Prostate gland (tissue), 2 donors: Measurements from ENCODE around the gene TRMT2A. TPM values are rescaled to one million over a fixed set of nuclear protein-coding genes. Genes with fewer than 3 reads are reported as not detected.

ENCODE experiments used
- DNase-seq: peaks from one replicate; pipeline ENCODE4 v3.0.0-alpha.2; 2019; ENCODE audit warnings: low spot score
- H3K27ac ChIP-seq, 2 donors: fragments of 200-600 bp; sonication (generic); 2 replicates each; pipeline ENCODE4 v1.5.1; 2017 to 2019
- H3K27me3 ChIP-seq: fragments of 200-600 bp; sonication (generic); replicated peaks from 2 replicates; pipeline ENCODE4 v1.5.1; 2019; ENCODE audit not compliant: insufficient read depth
- H3K36me3 ChIP-seq, 2 donors: fragments of 200-600 bp; sonication (generic); 1 replicate in 1 of 2; 2 replicates in 1 of 2; pipeline versions ENCODE4 v1.5.1 to v1.8.1; 2017 to 2019
- H3K4me1 ChIP-seq: fragments of 200-600 bp; sonication (generic); replicated peaks from 2 replicates; pipeline ENCODE4 v1.5.1; 2019
- H3K4me3 ChIP-seq, 2 donors: fragments of 200-600 bp; sonication (generic); 2 replicates each; pipeline ENCODE4 v1.5.1; 2017 to 2019
- H3K9me3 ChIP-seq: fragments of 200-600 bp; sonication (generic); 2 replicates; pipeline ENCODE4 v1.5.1; 2017
- POLR2A ChIP-seq: fragments of 450-650 bp; IDR thresholded peaks from one replicate; pipeline ENCODE4 v1.6.1; 2016; ENCODE audit warnings: antibody characterized with exemption, mild to moderate bottlenecking
- POLR2AphosphoS5 ChIP-seq: sonication (generic); formaldehyde crosslinking; IDR thresholded peaks from one replicate; pipeline ENCODE4 v1.6.1; 2017; ENCODE audit warnings: antibody characterized with exemption
- WGBS: methylation state at CpG from one replicate; pipeline ENCODE4 v1.1.5; 2018; 5-methylcytosine and 5-hydroxymethylcytosine counted together
- intact Hi-C: fragments of 100-400 bp; cut with DNase I; formaldehyde crosslinking; loops from one replicate; pipeline ENCODE4 v1.14.2; 2022
- total RNA-seq, 2 donors: library from RNA; depleted of rRNA; stranded (reverse); fragments of >200 nt; gene quantifications; one replicate each; pipeline ENCODE4 v1.1.0, GENCODE V29; 2016
- TF ChIP-seq, protein P1 (sequence below), 4 experiments: fragments of 200-600 bp in 2 of 4; fragments of 450-650 bp in 2 of 4; sonication (generic) in 2 of 4; IDR thresholded peaks; 1 replicate in 3 of 4; 2 replicates in 1 of 4; pipeline ENCODE4 v1.5.1; 2016 to 2019; ENCODE audit warnings: antibody characterized with exemption in 4 of 4, mild to moderate bottlenecking in 2 of 4, moderate library complexity in 2 of 4

The TRMT2A gene
- total RNA-seq, 2 donors from 2014 or later = 65.8 to 123 TPM

DNA sequence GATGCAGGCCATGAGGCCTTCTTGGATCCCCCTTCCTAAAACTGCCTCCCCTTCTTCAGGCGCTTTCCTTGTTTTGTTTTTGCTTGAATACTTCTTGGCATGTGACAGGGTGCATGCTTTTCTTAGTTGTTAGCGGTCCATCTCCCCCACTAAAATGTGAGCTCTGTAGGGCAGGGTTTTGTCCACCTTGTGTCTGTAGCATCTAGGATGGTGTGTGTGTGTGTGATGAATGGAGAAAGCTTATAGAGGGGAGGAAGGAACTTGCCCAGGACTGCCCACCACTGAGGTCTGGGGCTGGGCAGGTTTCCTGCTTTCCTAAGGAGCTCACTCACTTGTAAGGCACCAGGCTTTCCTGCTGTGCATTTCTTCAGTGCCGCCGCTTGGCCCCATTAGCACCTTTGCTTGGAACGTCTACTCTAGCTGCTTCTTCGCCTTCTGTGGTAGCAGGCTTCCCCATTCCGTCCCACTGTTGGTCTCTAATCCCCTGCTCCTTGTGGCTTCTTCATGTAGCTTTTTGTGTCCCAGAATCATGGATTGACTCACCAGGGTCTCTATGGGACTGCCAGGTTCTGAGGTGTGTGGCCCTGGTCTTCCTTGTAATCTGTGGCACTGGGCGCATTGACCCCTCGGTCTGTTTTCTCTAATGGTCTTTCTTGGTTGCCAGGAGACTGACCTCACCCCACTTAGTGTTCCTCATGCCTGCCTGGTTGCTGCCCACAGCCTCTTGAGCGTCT, 33.7 kb downstream of the TRMT2A start:
- TF ChIP-seq, protein P1, sequence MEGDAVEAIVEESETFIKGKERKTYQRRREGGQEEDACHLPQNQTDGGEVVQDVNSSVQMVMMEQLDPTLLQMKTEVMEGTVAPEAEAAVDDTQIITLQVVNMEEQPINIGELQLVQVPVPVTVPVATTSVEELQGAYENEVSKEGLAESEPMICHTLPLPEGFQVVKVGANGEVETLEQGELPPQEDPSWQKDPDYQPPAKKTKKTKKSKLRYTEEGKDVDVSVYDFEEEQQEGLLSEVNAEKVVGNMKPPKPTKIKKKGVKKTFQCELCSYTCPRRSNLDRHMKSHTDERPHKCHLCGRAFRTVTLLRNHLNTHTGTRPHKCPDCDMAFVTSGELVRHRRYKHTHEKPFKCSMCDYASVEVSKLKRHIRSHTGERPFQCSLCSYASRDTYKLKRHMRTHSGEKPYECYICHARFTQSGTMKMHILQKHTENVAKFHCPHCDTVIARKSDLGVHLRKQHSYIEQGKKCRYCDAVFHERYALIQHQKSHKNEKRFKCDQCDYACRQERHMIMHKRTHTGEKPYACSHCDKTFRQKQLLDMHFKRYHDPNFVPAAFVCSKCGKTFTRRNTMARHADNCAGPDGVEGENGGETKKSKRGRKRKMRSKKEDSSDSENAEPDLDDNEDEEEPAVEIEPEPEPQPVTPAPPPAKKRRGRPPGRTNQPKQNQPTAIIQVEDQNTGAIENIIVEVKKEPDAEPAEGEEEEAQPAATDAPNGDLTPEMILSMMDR (IDR thresholded peaks at IDR 0.05) = no peak
- TF ChIP-seq POLR2A (no peak), POLR2AphosphoS5 (no peak)
- Histone ChIP-seq H3K27ac (no peak overlapping the region), H3K4me1 (peaks cover 15% of the 10 kb centered on the region), H3K27me3 (no peaks in the 10 kb centered on the region), H3K4me3 (no peak overlapping the region), H3K36me3 (peaks cover 0 to 22% of the 10 kb centered on the region in 2 donors), H3K9me3 (no peaks in the 10 kb centered on the region)
- intact Hi-C loops = loop anchor here (5.0 kb wide), 1 partner anchor 49 kb away; the partner anchor contains the start of gene ZDHHC8
- WGBS = 80% methylated on average over 10 of the region's 10 CpGs
- DNase-seq = no peak

DNA sequence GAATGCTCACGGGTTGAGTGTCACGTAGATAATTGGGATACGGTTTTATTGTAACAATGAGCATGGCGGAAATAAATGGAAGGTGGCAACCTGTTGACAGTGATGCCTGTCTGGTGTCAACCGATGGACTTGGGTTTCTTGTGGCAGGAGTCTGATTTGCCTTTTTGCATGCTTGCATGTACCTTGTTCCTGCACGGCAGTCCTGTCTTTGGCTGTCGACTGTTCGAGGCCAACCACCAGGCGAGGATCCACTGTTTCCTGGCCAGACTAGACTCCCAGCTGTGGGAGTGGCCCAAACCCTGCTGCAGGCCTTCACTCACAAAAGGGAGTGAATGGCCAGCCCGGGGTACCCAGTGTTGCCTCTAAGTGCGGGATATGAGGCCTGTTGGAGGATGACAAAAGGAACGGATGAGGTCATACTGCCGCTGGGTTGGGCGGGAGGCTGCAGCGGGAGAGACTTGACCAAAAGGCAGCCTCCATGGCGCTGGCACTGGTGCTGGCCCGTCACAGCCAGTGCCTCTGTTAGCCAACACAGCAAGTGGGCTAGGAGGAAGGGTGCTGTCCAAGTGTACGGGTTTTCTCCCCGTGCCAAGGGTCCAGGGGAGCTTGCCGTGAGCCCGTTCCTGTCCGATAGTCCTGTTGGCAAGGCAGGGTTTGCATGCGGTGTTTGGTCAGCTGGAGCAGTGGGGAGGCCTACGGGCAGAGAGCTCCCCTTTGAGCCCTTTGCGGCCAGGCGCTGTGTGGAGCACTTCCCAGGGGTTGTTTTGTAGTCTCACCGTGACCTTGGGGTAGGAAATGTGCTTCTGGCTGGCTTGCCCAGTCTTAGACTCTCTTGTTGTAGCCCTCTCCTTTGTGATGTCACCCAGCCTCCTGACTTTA, 36.0 kb downstream of the TRMT2A start:
- intact Hi-C loops = loop anchor here (2.0 to 5.0 kb wide), 2 partner anchors 36 to 51 kb away; partner anchors contain the start of genes RANBP1, TRMT2A and ZDHHC8
- TF ChIP-seq, protein P1 (IDR thresholded peaks at IDR 0.05) = no peak
- no peak for TF ChIP-seq POLR2AphosphoS5
- TF ChIP-seq POLR2A = no peak
- 4% methylated on average over 27 of the region's 27 CpGs for WGBS
- peak overlapping the region; percentile 75 to 84 for H3K27ac ChIP-seq
- H3K27me3 ChIP-seq = no peaks in the 10 kb centered on the region
- peak overlapping the region; percentile 65 to 67 for H3K4me3 ChIP-seq
- no peaks in the 10 kb centered on the region for H3K9me3 ChIP-seq
- no peak for DNase-seq
- peaks cover 0 to 4% of the 10 kb centered on the region in 2 donors for H3K36me3 ChIP-seq
- peaks cover 15% of the 10 kb centered on the region for H3K4me1 ChIP-seq

DNA sequence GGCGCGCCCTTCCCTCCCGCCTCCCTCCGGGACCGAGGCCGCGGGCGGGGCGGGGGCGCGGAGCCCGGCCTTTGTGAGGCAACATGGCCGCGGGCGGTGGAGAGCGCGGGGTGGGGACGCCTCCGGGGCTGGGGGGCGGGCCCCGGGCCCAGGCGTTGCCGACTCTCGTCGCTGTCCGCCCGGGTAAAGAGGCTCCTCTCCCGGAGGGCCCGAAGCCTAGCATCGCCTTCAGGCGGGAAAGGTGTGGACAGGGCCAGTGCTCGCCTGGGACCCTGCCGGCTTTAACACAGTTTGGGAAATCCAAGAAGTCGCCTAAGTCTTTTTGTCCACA, 36.6 kb downstream of the TRMT2A start:
- H3K36me3 ChIP-seq = no peaks in the 10 kb centered on the region
- H3K4me1 ChIP-seq = peaks cover 15% of the 10 kb centered on the region
- peak; percentile 30 for DNase-seq
- peak overlapping the region; percentile 75 to 84 for H3K27ac ChIP-seq
- H3K27me3 ChIP-seq = no peaks in the 10 kb centered on the region
- H3K4me3 ChIP-seq = peak overlapping the region; percentile 65 to 67
- H3K9me3 ChIP-seq = no peaks in the 10 kb centered on the region
- intact Hi-C loops = loop anchor here (2.0 to 5.0 kb wide), 2 partner anchors 36 to 52 kb away; partner anchors contain the start of genes RANBP1, TRMT2A and ZDHHC8
- 0% methylated on average over 6 of the region's 34 CpGs for WGBS
- TF ChIP-seq, protein P1 (IDR thresholded peaks at IDR 0.05) = no peak
- no peak for TF ChIP-seq POLR2A
- no peak for TF ChIP-seq POLR2AphosphoS5

DNA sequence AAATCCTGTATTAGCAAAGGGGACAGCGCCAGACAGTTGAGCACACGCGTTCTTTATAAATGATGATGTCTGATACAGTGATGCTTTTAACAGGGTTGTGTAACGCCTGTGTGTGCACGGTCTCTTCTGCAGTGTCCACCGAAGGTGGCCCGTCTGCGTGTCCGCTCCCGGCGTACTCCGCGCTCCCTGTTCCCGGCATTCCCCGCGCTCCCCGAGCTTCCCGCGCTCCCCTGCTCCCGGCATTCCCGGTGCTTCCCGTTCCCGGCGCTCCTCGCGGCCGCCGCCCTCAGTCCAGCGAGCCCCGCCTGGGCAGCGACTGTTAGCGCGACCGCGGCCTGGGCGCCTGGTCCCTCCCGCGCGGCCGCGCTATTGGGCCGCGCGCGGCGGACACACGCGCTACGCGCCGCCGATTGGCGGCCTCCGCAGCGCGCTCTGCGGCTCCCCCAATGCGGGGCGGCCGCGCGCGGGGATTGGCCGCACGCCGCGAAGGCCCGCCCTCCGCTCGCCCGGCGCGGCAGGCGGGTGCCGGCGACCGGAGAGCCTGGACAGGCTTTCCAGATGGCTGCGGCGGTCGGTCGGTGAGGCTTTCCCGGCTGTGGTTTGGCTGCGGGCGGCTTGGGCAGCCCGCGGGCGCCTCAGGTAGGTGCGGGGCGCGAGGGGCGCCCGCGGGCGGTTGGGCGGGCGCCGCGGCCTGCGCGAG, 37.1 kb downstream of the TRMT2A start, which contains the start of gene DGCR8:
Gene DGCR8 (plus strand): TSS at position 497 of the 700 bp plus-strand sequence. CDS start 5,723 bp downstream, outside the sequence.
- H3K36me3 ChIP-seq = no peaks in the 10 kb centered on the region
- TF ChIP-seq POLR2AphosphoS5 (peak; percentile 94), POLR2A (peak; percentile 35)
- TF ChIP-seq, protein P1 (IDR thresholded peaks at IDR 0.05) = peak in 1 of 4 experiments; percentile 33
- peak within 1 kb of the TSS; percentile 75 to 86 for H3K27ac ChIP-seq
- peaks cover 12% of the 10 kb centered on the region for H3K4me1 ChIP-seq
- peak within 1 kb of the TSS; percentile 65 to 67 for H3K4me3 ChIP-seq
- intact Hi-C loops = loop anchor here (2.0 to 5.0 kb wide), 2 partner anchors 37 to 52 kb away; partner anchors contain the start of genes RANBP1, TRMT2A and ZDHHC8
- DNase-seq = peak; percentile 95
- H3K9me3 ChIP-seq = no peaks in the 10 kb centered on the region
- no peaks in the 10 kb centered on the region for H3K27me3 ChIP-seq
- WGBS = 0% methylated on average over 58 of the region's 100 CpGs
